Nephron (organoid): ENCODE results near the gene ZACN.
"Not testable (repeated sequence)": the region's sequence is repeated elsewhere in the genome, so short reads cannot be mapped to it uniquely, and the experiment has no call there.

Source experiments
- H3K27ac Mint-ChIP-seq, 3 experiments: 2 replicates each; pipeline ENCODE4 v1.8.0; 2020; ENCODE audit warnings: mixed read lengths in 3 of 3, mild to moderate bottlenecking in 2 of 3, moderate library complexity in 1 of 3
- H3K27me3 Mint-ChIP-seq: 2 replicates; pipeline ENCODE4 v1.8.0; 2021; ENCODE audit warnings: low read depth, mild to moderate bottlenecking, moderate library complexity, mixed read lengths
- H3K36me3 Mint-ChIP-seq: 2 replicates; pipeline ENCODE4 v1.8.0; 2020; ENCODE audit warnings: low read depth, mixed read lengths
- H3K4me1 Mint-ChIP-seq: 2 replicates; pipeline ENCODE4 v1.8.0; 2020; ENCODE audit warnings: mixed read lengths
- H3K4me3 Mint-ChIP-seq, 3 experiments: 2 replicates each; pipeline ENCODE4 v1.8.0; 2020; ENCODE audit warnings: mild to moderate bottlenecking in 3 of 3, mixed read lengths in 3 of 3, moderate library complexity in 2 of 3
- H3K9me3 Mint-ChIP-seq: 2 replicates; pipeline ENCODE4 v1.8.0; 2020; ENCODE audit warnings: mixed read lengths
- CTCF ChIP-seq, 3 experiments: fragments of 200-600 bp; sonication (generic); IDR thresholded peaks; one replicate each; pipeline ENCODE4 v1.5.0; 2021; ENCODE audit warnings: antibody characterized with exemption in 3 of 3; ENCODE audit not compliant: unreplicated experiment in 3 of 3

ZACN gene

GRCh38 chr17:76076146-76076764 lies 2.7 kb upstream of the ZACN start:
- H3K27me3 Mint-ChIP-seq, result peaks cover 76% of the 10 kb centered on the region
- peak overlapping the region in 2 of 3 experiments; percentile 25 to 30 for H3K4me3 Mint-ChIP-seq
- peaks cover 41% of the 10 kb centered on the region for H3K4me1 Mint-ChIP-seq
- no peaks in the 10 kb centered on the region for H3K9me3 Mint-ChIP-seq
- no peaks in the 10 kb centered on the region for H3K36me3 Mint-ChIP-seq
- H3K27ac Mint-ChIP-seq, result no peak overlapping the region
- no peak for TF ChIP-seq CTCF (IDR thresholded peaks at IDR 0.05; ENCODE audit: unreplicated experiment in 3 of 3)

- H3K27ac Mint-ChIP-seq, result no peak overlapping the region
- peak overlapping the region; percentile 40 to 50 (median 50) for H3K4me3 Mint-ChIP-seq
- TF ChIP-seq CTCF (IDR thresholded peaks at IDR 0.05; ENCODE audit: unreplicated experiment in 3 of 3), result no peak
- H3K9me3 Mint-ChIP-seq, result no peaks in the 10 kb centered on the region
- H3K36me3 Mint-ChIP-seq, result no peaks in the 10 kb centered on the region
- peaks cover 38% of the 10 kb centered on the region for H3K4me1 Mint-ChIP-seq
- peaks cover 76% of the 10 kb centered on the region for H3K27me3 Mint-ChIP-seq
These were observed 2.0 kb upstream of the ZACN start for GRCh38 chr17:76076765-76077583.

GRCh38 chr17:76077584-76078110 lies 1.3 kb upstream of the ZACN start:
- H3K9me3 Mint-ChIP-seq, result no peaks in the 10 kb centered on the region
- H3K27ac Mint-ChIP-seq, result no peak overlapping the region
- H3K4me1 Mint-ChIP-seq, result peaks cover 45% of the 10 kb centered on the region
- TF ChIP-seq CTCF (IDR thresholded peaks at IDR 0.05; ENCODE audit: unreplicated experiment in 3 of 3), result no peak
- H3K4me3 Mint-ChIP-seq, result peak overlapping the region in 1 of 3 experiments; percentile 17
- peaks cover 76% of the 10 kb centered on the region for H3K27me3 Mint-ChIP-seq
- no peaks in the 10 kb centered on the region for H3K36me3 Mint-ChIP-seq

GRCh38 chr17:76078370-76078769 lies 612 bp upstream of the ZACN start:
- H3K27ac Mint-ChIP-seq, H3K9me3 Mint-ChIP-seq, H3K36me3 Mint-ChIP-seq, H3K4me3 Mint-ChIP-seq: not testable (repeated sequence)
- H3K27me3 Mint-ChIP-seq, result peaks cover 75% of the 10 kb centered on the region
- H3K4me1 Mint-ChIP-seq, result peaks cover 48% of the 10 kb centered on the region

GRCh38 chr17:76079535-76079955 lies 563 bp downstream of the ZACN start:
- no peak for TF ChIP-seq CTCF (IDR thresholded peaks at IDR 0.05; ENCODE audit: unreplicated experiment in 3 of 3)
- Mint-ChIP-seq H3K4me1 (peaks cover 48% of the 10 kb centered on the region), H3K27ac (no peak overlapping the region), H3K9me3 (no peaks in the 10 kb centered on the region), H3K36me3 (peaks cover 3% of the 10 kb centered on the region), H3K4me3 (no peak overlapping the region), H3K27me3 (peaks cover 63% of the 10 kb centered on the region)

GRCh38 chr17:76079956-76080767 lies 1.2 kb downstream of the ZACN start:
- Mint-ChIP-seq H3K27ac (no peak overlapping the region), H3K9me3 (no peaks in the 10 kb centered on the region), H3K4me1 (peaks cover 44% of the 10 kb centered on the region), H3K27me3 (peaks cover 57% of the 10 kb centered on the region), H3K4me3 (peak overlapping the region in 1 of 3 experiments; percentile 11), H3K36me3 (peaks cover 9% of the 10 kb centered on the region)
- peak in 1 of 3 experiments; percentile 16 for TF ChIP-seq CTCF (IDR thresholded peaks at IDR 0.05; ENCODE audit: unreplicated experiment in 3 of 3)
